ENCODE measurements around the gene STOM. TPM values are rescaled to one million over a fixed set of nuclear protein-coding genes. Genes with fewer than 3 reads are reported as not detected.

STOM gene
- total RNA-seq, 4 donors from 2014 or later = 60.0 to 89.5 (median 76.3) TPM

DNA sequence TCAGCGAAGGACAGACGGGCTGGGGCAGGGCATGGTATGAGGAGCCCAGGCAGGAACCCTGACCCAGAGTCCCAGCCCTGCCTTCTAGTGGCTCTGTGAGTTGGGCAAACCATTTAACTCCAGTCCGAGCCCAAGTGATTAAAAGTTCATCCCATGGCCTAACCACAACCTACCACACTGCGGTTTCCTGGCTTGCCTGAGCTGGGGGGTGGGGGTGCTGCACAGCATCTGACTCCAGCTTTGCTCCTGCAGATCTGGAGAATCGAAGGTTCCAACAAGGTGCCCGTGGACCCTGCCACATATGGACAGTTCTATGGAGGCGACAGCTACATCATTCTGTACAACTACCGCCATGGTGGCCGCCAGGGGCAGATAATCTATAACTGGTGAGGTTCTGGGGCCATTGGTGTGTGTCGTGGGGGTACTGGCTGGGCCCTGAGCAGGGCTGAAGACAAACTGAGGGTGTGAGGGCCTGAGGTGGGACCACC is 49.0 kb downstream of the STOM start:
- H3K4me3 ChIP-seq = no peak overlapping the region
- no peak for ATAC-seq
- peaks cover 15 to 36% of the 10 kb centered on the region in 2 donors for H3K4me1 ChIP-seq
- in situ Hi-C loops (cut with MboI; ENCODE audit: low sequenced_read_pairs in 4 of 4) (loop anchor here (5.0 to 25.0 kb wide), 4 partner anchors 54 to 109 kb away; partner anchors contain the start of genes STOM (in 2 of the 4) and RAB14 (in 1 of the 4)), intact Hi-C loops (cut with DNase I; ENCODE audit: low total_unique reads) (no loop called here)
- no peak for DNase-seq
- H3K36me3 ChIP-seq = peaks cover 0 to 75% of the 10 kb centered on the region in 2 donors
- peak overlapping the region; percentile 88 to 91 (median 88) for H3K27ac ChIP-seq
- no peaks in the 10 kb centered on the region for H3K9me3 ChIP-seq
- no peaks in the 10 kb centered on the region for H3K27me3 ChIP-seq
- TF ChIP-seq, protein P1, sequence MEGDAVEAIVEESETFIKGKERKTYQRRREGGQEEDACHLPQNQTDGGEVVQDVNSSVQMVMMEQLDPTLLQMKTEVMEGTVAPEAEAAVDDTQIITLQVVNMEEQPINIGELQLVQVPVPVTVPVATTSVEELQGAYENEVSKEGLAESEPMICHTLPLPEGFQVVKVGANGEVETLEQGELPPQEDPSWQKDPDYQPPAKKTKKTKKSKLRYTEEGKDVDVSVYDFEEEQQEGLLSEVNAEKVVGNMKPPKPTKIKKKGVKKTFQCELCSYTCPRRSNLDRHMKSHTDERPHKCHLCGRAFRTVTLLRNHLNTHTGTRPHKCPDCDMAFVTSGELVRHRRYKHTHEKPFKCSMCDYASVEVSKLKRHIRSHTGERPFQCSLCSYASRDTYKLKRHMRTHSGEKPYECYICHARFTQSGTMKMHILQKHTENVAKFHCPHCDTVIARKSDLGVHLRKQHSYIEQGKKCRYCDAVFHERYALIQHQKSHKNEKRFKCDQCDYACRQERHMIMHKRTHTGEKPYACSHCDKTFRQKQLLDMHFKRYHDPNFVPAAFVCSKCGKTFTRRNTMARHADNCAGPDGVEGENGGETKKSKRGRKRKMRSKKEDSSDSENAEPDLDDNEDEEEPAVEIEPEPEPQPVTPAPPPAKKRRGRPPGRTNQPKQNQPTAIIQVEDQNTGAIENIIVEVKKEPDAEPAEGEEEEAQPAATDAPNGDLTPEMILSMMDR (IDR thresholded peaks at IDR 0.05 in 4 of 5, conservative IDR thresholded peaks at IDR 0.05 in 1 of 5) = no peak
- no peak for TF ChIP-seq POLR2A (IDR thresholded peaks at IDR 0.05)

DNA sequence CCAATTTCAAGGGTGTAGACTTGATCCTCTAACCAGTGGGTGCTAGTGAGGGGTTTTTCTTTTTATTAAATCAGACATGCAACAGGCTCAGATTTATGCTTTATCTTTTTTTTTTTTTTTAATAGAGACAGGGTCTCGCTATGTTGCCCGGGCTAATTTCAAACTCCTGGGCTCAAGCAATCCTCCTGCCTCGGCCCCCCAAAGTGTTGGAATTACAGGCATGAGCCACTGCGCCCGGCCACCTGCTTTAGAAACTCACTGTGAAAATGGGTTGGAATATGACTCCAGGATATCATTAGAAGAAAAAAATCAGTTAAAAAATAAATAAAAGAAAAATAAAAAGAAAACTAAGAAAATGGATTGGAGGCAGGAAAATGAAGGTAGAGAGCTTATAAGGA is 50.7 kb downstream of the STOM start:
- no peak for ATAC-seq
- Histone ChIP-seq H3K4me1 (peaks cover 6 to 25% of the 10 kb centered on the region in 2 donors), H3K4me3 (no peak overlapping the region), H3K27me3 (no peaks in the 10 kb centered on the region), H3K36me3 (peaks cover 0 to 76% of the 10 kb centered on the region in 2 donors), H3K27ac (peak overlapping the region; percentile 88 to 91 (median 88)), H3K9me3 (no peaks in the 10 kb centered on the region)
- no peak for DNase-seq
- in situ Hi-C loops (cut with MboI; ENCODE audit: low sequenced_read_pairs in 4 of 4) = loop anchor here (5.0 to 25.0 kb wide), 4 partner anchors 78 to 107 kb away; partner anchors contain the start of gene RAB14 (in 1 of the 4)
- intact Hi-C loops (cut with DNase I; ENCODE audit: low total_unique reads) = loop anchor here (5.0 kb wide), 1 partner anchor 107 kb away; no protein-coding TSS in a partner anchor
- TF ChIP-seq, protein P1 (IDR thresholded peaks at IDR 0.05 in 4 of 5, conservative IDR thresholded peaks at IDR 0.05 in 1 of 5) = no peak
- TF ChIP-seq POLR2A (IDR thresholded peaks at IDR 0.05) = no peak

DNA sequence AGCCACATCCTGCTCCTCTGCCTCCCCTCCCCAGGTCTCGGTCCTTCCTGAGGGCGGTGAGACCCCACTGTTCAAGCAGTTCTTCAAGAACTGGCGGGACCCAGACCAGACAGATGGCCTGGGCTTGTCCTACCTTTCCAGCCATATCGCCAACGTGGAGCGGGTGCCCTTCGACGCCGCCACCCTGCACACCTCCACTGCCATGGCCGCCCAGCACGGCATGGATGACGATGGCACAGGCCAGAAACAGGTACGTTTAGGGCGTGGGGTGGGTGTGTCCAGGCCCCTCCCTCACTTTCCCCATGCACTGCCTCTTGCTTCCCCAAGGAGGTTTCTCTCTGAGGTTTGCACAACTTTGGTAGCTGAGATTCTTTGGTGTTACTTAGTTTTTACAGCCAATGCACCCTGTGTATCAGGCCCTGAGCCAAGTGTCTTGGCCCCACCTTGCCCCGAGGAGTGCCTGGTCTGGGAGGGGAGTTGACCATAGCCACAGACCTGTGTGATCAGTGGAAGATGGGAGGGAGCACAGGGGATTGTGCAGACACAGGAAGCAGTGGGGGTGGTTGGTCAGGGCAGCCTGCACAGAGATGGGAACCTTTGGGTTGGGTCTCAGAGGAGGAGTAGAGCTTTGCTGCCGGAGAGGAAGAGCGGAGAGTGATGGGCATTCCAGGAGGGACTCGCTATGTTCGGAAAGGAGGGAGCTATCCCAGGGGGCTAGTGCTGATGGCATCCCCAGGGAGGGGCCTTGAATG is 51.2 kb downstream of the STOM start:
- Histone ChIP-seq H3K27me3 (no peaks in the 10 kb centered on the region), H3K9me3 (no peaks in the 10 kb centered on the region), H3K36me3 (peaks cover 0 to 76% of the 10 kb centered on the region in 2 donors), H3K4me3 (no peak overlapping the region), H3K4me1 (peaks cover under 1 to 25% of the 10 kb centered on the region in 2 donors), H3K27ac (peak overlapping the region; percentile 62 to 91 (median 88))
- no peak for ATAC-seq
- TF ChIP-seq, protein P1 (IDR thresholded peaks at IDR 0.05 in 4 of 5, conservative IDR thresholded peaks at IDR 0.05 in 1 of 5) = no peak
- no peak for TF ChIP-seq POLR2A (IDR thresholded peaks at IDR 0.05)
- intact Hi-C loops (cut with DNase I; ENCODE audit: low total_unique reads) = loop anchor here (5.0 kb wide), 1 partner anchor 107 kb away; no protein-coding TSS in a partner anchor
- in situ Hi-C loops (cut with MboI; ENCODE audit: low sequenced_read_pairs in 4 of 4) = loop anchor here (5.0 to 25.0 kb wide), 4 partner anchors 78 to 107 kb away; partner anchors contain the start of gene RAB14 (in 1 of the 4)
- no peak for DNase-seq

DNA sequence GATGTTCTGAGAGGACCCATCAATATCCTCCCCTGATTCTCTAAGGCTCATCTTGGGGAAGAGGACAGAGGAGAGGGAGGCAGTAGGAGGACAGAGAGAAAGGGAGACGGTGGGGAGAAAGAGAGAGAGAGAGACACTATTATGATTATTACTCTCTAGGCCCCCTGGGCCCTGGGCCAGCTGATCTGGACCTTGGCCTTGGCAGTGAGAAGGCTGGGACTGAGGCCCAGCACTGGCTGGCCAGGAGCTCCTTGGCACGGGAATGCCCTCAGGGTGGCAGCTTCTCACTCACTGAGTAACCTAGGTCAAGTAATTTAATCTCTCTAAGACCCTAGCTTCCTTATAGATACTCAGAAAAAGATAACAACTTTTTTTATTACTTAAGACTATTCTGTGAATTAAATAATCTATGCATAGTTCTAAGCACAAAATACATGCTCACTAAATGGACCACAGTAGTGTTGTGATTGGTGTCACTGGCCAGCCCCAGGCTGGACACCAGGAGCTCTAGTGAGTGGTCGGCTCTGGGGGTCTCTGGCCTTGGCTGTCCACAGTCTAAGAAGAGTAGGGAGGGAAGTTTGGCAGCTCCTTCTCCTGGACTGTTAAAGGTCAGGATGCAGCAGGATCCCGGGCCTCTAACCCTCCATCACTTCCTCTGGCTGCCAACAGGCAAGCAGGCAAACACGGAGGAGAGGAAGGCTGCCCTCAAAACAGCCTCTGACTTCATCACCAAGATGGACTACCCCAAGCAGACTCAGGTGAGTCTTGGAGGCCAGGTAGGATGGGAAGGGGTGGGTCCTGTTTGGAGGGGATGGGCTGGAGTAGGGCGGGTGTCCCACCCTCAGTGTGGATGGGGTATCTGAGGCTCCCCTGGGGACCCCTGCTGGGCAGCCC is 52.1 kb downstream of the STOM start:
- Histone ChIP-seq H3K9me3 (no peaks in the 10 kb centered on the region), H3K27ac (peak overlapping the region; percentile 62 to 91 (median 88)), H3K4me3 (no peak overlapping the region), H3K4me1 (peaks cover 0 to 22% of the 10 kb centered on the region in 2 donors), H3K27me3 (no peaks in the 10 kb centered on the region), H3K36me3 (peaks cover 0 to 79% of the 10 kb centered on the region in 2 donors)
- no peak for ATAC-seq
- no peak for TF ChIP-seq POLR2A (IDR thresholded peaks at IDR 0.05)
- TF ChIP-seq, protein P1 (IDR thresholded peaks at IDR 0.05 in 4 of 5, conservative IDR thresholded peaks at IDR 0.05 in 1 of 5) = no peak
- no peak for DNase-seq
- in situ Hi-C loops (cut with MboI; ENCODE audit: low sequenced_read_pairs in 4 of 4) = loop anchor here (5.0 to 25.0 kb wide), 4 partner anchors 79 to 106 kb away; partner anchors contain the start of gene RAB14 (in 1 of the 4)
- intact Hi-C loops (cut with DNase I; ENCODE audit: low total_unique reads) = loop anchor here (5.0 kb wide), 1 partner anchor 106 kb away; no protein-coding TSS in a partner anchor
